ENCODE results near the gene GRID1.

DNA sequence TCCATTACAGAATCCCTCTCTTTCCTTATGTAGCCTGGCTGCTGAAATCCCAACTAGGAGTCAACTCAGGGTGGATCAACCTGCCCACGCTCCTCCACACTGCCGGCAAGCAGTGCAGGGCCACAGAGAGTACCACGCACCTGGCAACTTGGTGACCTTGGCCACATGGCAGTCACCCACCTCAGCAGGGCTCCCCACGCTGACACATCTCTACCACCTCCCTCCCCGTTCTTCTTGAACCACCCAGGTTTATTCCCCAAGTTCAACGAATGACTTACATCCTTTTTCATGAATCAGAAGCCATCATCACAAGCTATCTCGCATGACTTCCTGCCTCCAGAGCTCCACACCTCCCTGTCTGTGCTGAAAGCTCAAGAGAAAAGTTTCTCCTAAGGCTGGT lies 153.4 kb downstream of the GRID1 start:
- TF ChIP-seq, protein P1, sequence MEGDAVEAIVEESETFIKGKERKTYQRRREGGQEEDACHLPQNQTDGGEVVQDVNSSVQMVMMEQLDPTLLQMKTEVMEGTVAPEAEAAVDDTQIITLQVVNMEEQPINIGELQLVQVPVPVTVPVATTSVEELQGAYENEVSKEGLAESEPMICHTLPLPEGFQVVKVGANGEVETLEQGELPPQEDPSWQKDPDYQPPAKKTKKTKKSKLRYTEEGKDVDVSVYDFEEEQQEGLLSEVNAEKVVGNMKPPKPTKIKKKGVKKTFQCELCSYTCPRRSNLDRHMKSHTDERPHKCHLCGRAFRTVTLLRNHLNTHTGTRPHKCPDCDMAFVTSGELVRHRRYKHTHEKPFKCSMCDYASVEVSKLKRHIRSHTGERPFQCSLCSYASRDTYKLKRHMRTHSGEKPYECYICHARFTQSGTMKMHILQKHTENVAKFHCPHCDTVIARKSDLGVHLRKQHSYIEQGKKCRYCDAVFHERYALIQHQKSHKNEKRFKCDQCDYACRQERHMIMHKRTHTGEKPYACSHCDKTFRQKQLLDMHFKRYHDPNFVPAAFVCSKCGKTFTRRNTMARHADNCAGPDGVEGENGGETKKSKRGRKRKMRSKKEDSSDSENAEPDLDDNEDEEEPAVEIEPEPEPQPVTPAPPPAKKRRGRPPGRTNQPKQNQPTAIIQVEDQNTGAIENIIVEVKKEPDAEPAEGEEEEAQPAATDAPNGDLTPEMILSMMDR (IDR thresholded peaks at IDR 0.05; ENCODE audit: low read length) = no peak
- no peak for TF ChIP-seq EZH2phosphoT487 (IDR thresholded peaks at IDR 0.05; ENCODE audit: low read length)
